SK-N-SH (cell line): ENCODE data around the gene NUAK1. TPM values are rescaled to one million over a fixed set of nuclear protein-coding genes. Genes with fewer than 3 reads are reported as not detected.

Experiments used
- CTCF ChIA-PET: fragments of 300-600, 350-600 bp; formaldehyde crosslinking; extraction: SDS; loops from one replicate; lab custom pipeline; 2021; lab: Yijun Ruan, JAX
- POLR2A ChIA-PET: fragments of 350-600 bp; sonication (Branson Sonifier 250); formaldehyde crosslinking; extraction: SDS; loops from one replicate; lab custom pipeline; 2020; ENCODE audit warnings: antibody characterized with exemption, inconsistent platforms; lab: Yijun Ruan, JAX
- DNase-seq: peaks from one replicate; pipeline ENCODE4 v3.0.0; 2012
- H2AFZ ChIP-seq: fragments of 200-600 bp; sonication (generic); 2 replicates; pipeline ENCODE4 v1.8.1; 2016; ENCODE audit warnings: antibody characterized with exemption, mild to moderate bottlenecking, low read depth
- H3F3A ChIP-seq: fragments of 200-600 bp; sonication (generic); replicated peaks from 2 replicates; pipeline ENCODE3; 2016; ENCODE audit warnings: antibody characterized with exemption, mild to moderate bottlenecking; ENCODE audit not compliant: insufficient read depth
- H3K27ac ChIP-seq, 2 experiments: fragments of 200-500 bp in 1 of 2; fragments of 200-600 bp in 1 of 2; sonication (Bioruptor generic) in 1 of 2; sonication (generic), shearing (Covaris generic) in 1 of 2; 2 replicates each; pipeline versions ENCODE4 v1.5.1 to v1.6.1; 2014 to 2016; ENCODE audit warnings: low read depth in 2 of 2, inconsistent platforms in 1 of 2, low read length in 1 of 2, mild to moderate bottlenecking in 1 of 2, mixed read lengths in 1 of 2
- H3K27me3 ChIP-seq: fragments of 200-600 bp; sonication (generic), shearing (Covaris generic); 2 replicates; pipeline ENCODE4 v1.6.1; 2016; ENCODE audit warnings: mixed run types; ENCODE audit not compliant: insufficient read depth
- H3K36me3 ChIP-seq, 2 experiments: fragments of 200-500 bp in 1 of 2; fragments of 200-600 bp in 1 of 2; sonication (Bioruptor generic) in 1 of 2; sonication (generic) in 1 of 2; replicated peaks in 1 of 2; 2 replicates each; pipeline versions ENCODE3 to v1.5.1; 2014 to 2016; ENCODE audit warnings: low read length in 1 of 2, mild to moderate bottlenecking in 1 of 2; ENCODE audit not compliant: insufficient read depth in 2 of 2, control insufficient read depth in 1 of 2
- H3K4me1 ChIP-seq, 2 experiments: fragments of 200-500 bp in 1 of 2; fragments of 200-600 bp in 1 of 2; sonication (Bioruptor generic) in 1 of 2; sonication (generic), shearing (Covaris generic) in 1 of 2; 2 replicates each; pipeline versions ENCODE4 v1.5.1 to v1.6.1; 2014 to 2016; ENCODE audit warnings: low read depth in 1 of 2, low read length in 1 of 2, mixed run types in 1 of 2; ENCODE audit not compliant: insufficient read depth in 2 of 2, control insufficient read depth in 1 of 2
- H3K4me2 ChIP-seq: fragments of 200-600 bp; sonication (generic), shearing (Covaris generic); 2 replicates; pipeline ENCODE4 v1.6.1; 2017; ENCODE audit warnings: mixed run types
- H3K4me3 ChIP-seq, 2 experiments: fragments of 200-500 bp in 1 of 2; fragments of 200-600 bp in 1 of 2; sonication (Bioruptor generic) in 1 of 2; sonication (generic), shearing (Covaris generic) in 1 of 2; 2 replicates each; pipeline versions ENCODE4 v1.5.1 to v1.8.1; 2014 to 2016; ENCODE audit warnings: low read depth in 2 of 2, inconsistent platforms in 1 of 2, low read length in 1 of 2, mild to moderate bottlenecking in 1 of 2, mixed read lengths in 1 of 2, moderate library complexity in 1 of 2
- H3K79me2 ChIP-seq: fragments of 200-600 bp; sonication (generic); 2 replicates; pipeline ENCODE4 v1.8.1; 2017; ENCODE audit warnings: mild to moderate bottlenecking; ENCODE audit not compliant: insufficient read depth
- H3K9ac ChIP-seq: fragments of 200-600 bp; sonication (generic); 2 replicates; pipeline ENCODE4 v1.6.1; 2017; ENCODE audit warnings: mixed run types
- H3K9me2 ChIP-seq: fragments of 200-600 bp; sonication (generic); 2 replicates; pipeline ENCODE4 v1.6.1; 2017; ENCODE audit warnings: mixed run types
- H3K9me3 ChIP-seq: fragments of 200-600 bp; sonication (generic); 2 replicates; pipeline ENCODE4 v1.6.1; 2017; ENCODE audit warnings: mixed run types, mild to moderate bottlenecking, moderate library complexity
- H4K20me1 ChIP-seq: fragments of 200-600 bp; sonication (generic); 2 replicates; pipeline ENCODE4 v1.6.1; 2017; ENCODE audit warnings: mild to moderate bottlenecking, mixed run types; ENCODE audit not compliant: insufficient read depth
- CHD2 ChIP-seq: fragments of 150-350 bp; IDR thresholded peaks from 2 replicates; pipeline ENCODE4 v1.6.1; 2018; ENCODE audit warnings: low read length; ENCODE audit not compliant: partially characterized antibody
- FOXJ3 ChIP-seq: sonication (generic); formaldehyde crosslinking; IDR thresholded peaks from 2 replicates; pipeline ENCODE4 v1.5.1; 2020; ENCODE audit warnings: mild to moderate bottlenecking, missing genetic modification reagents
- FOXM1 ChIP-seq: IDR thresholded peaks from 2 replicates; pipeline ENCODE4 v1.4.0; 2012; ENCODE audit warnings: low read depth, mild to moderate bottlenecking
- GABPA ChIP-seq: IDR thresholded peaks from 2 replicates; pipeline ENCODE4 v1.4.0; 2012; ENCODE audit warnings: low read depth, mild to moderate bottlenecking
- GATA2 ChIP-seq: sonication (generic); formaldehyde crosslinking; IDR thresholded peaks from 2 replicates; pipeline ENCODE4 v1.5.0; 2020; ENCODE audit warnings: mild to moderate bottlenecking, missing genetic modification reagents
- MXI1 ChIP-seq: IDR thresholded peaks from 2 replicates; pipeline ENCODE4 v1.6.1; 2012; ENCODE audit warnings: mild to moderate bottlenecking, low read depth, low read length, improper control_type of control experiment
- NFIC ChIP-seq: IDR thresholded peaks from 2 replicates; pipeline ENCODE4 v1.4.0; 2012; ENCODE audit warnings: borderline replicate concordance
- NRF1 ChIP-seq: IDR thresholded peaks from 2 replicates; pipeline ENCODE4 v1.6.1; 2012; ENCODE audit warnings: low read depth, mild to moderate bottlenecking, low read length
- RCOR1 ChIP-seq: fragments of 150-350 bp; IDR thresholded peaks from 2 replicates; pipeline ENCODE4 v1.6.1; 2017; ENCODE audit warnings: antibody characterized with exemption, low read length
- REST ChIP-seq: IDR thresholded peaks from 2 replicates; pipeline ENCODE4 v1.6.1; 2012; ENCODE audit warnings: mild to moderate bottlenecking, low read depth, low read length, moderate library complexity
- RFX5 ChIP-seq: IDR thresholded peaks from 2 replicates; pipeline ENCODE4 v1.6.1; 2012; ENCODE audit warnings: mild to moderate bottlenecking, improper control_type of control experiment, low read length
- RXRA ChIP-seq: IDR thresholded peaks from 2 replicates; pipeline ENCODE4 v1.4.0; 2012; ENCODE audit warnings: low read depth, mild to moderate bottlenecking, borderline replicate concordance
- SIN3A ChIP-seq: IDR thresholded peaks from 2 replicates; pipeline ENCODE4 v1.6.1; 2012; ENCODE audit warnings: low read depth, mild to moderate bottlenecking, low read length, moderate library complexity, borderline replicate concordance
- TCF12 ChIP-seq: IDR thresholded peaks from 2 replicates; pipeline ENCODE4 v1.4.0; 2012
- USF2 ChIP-seq: fragments of 150-350 bp; IDR thresholded peaks from 2 replicates; pipeline ENCODE4 v1.6.1; 2017; ENCODE audit warnings: antibody characterized with exemption, low read length, low read depth, borderline replicate concordance
- YY1 ChIP-seq: IDR thresholded peaks from 2 replicates; pipeline ENCODE4 v1.4.0; 2012; ENCODE audit warnings: low read depth, mild to moderate bottlenecking
- ZBTB33 ChIP-seq: IDR thresholded peaks from 2 replicates; pipeline ENCODE4 v1.4.0; 2012; ENCODE audit warnings: low read depth, borderline replicate concordance
- WGBS: methylation state at CpG from one replicate; pipeline ENCODE4 v1.1.6; 2017; ENCODE audit warnings: low lambda C conversion rate; 5-methylcytosine and 5-hydroxymethylcytosine counted together
- polyA plus RNA-seq, 3 experiments: library from polyadenylated mRNA; depleted of rRNA; stranded (reverse); fragments of >200 nt; gene quantifications; 2 replicates each; pipeline ENCODE4 v1.2.3, GENCODE V29; 2012

The NUAK1 gene
- polyA plus RNA-seq, 1 of the 3 experiments (the other 2 are of a cell fraction) = 8.1 TPM

- peaks cover 0 to 13% of the 10 kb centered on the region in 2 experiments; a peak in 2 of 4 replicates for H3K4me1 ChIP-seq
- no peak overlapping the region for H3K27ac ChIP-seq
- no peak for TF ChIP-seq RXRA
- TF ChIP-seq FOXM1 = no peak
- no peak for TF ChIP-seq SIN3A
- TF ChIP-seq CHD2 = no peak
- TF ChIP-seq GABPA = no peak
- no peak for TF ChIP-seq REST
- no peak for TF ChIP-seq MXI1
- TF ChIP-seq TCF12 = no peak
- TF ChIP-seq NFIC = no peak
- no peak for TF ChIP-seq FOXJ3
- TF ChIP-seq, all 33 proteins: peak for 0
- Histone ChIP-seq H2AFZ (no peak overlapping the region), H3K36me3 (peaks cover 0 to 5% of the 10 kb centered on the region in 2 experiments), H3K4me2 (no peak overlapping the region), H3K9ac (no peak overlapping the region), H3F3A (no peaks in the 10 kb centered on the region), H3K9me2 (no peaks in the 10 kb centered on the region), H3K27me3 (no peaks in the 10 kb centered on the region), H3K4me3 (no peak overlapping the region), H3K79me2 (peaks cover 100% of the 10 kb centered on the region), H4K20me1 (peaks cover 97% of the 10 kb centered on the region), H3K9me3 (no peaks in the 10 kb centered on the region)
- ChIA-PET POLR2A (no interaction called here), CTCF (interaction anchor here (1.5 to 2.4 kb wide), 3 partner anchors 12 to 703 kb away, joined by 7 to 10 read pairs (median 10); no protein-coding TSS in a partner anchor)
- 67% methylated on average over 5 of the region's 5 CpGs for WGBS
- no peak for DNase-seq
These were observed 15.6 kb downstream of the NUAK1 start for GRCh38 chr12:106123110-106123509.

GRCh38 chr12:106122004-106122403, 16.8 kb downstream of the NUAK1 start:
- POLR2A ChIA-PET = no interaction called here
- WGBS = 87% methylated on average over 3 of the region's 3 CpGs
- CTCF ChIA-PET = interaction anchor here (2.1 to 2.4 kb wide), 2 partner anchors 14 to 15 kb away, joined by 10 read pairs; no protein-coding TSS in a partner anchor
- TF ChIP-seq FOXJ3 (no peak), RFX5 (no peak), NRF1 (no peak), USF2 (no peak), REST (no peak), YY1 (no peak), ZBTB33 (no peak), RCOR1 (no peak), GATA2 (CRISPR knock-in tag) (no peak)

More at GRCh38 chr12:106122004-106122403, 16.8 kb downstream of the NUAK1 start:
- peaks cover 100% of the 10 kb centered on the region for H3K79me2 ChIP-seq
- H3K36me3 ChIP-seq = peaks cover 0 to 5% of the 10 kb centered on the region in 2 experiments
- no peaks in the 10 kb centered on the region for H3K9me3 ChIP-seq
- H3K4me3 ChIP-seq = no peak overlapping the region
- DNase-seq = no peak
- H4K20me1 ChIP-seq = peaks cover 97% of the 10 kb centered on the region
- H3K27me3 ChIP-seq = no peaks in the 10 kb centered on the region
- H3K4me1 ChIP-seq = peaks cover 0 to 9% of the 10 kb centered on the region in 2 experiments; a peak in 2 of 4 replicates
- H3K27ac ChIP-seq = no peak overlapping the region
- H3K9ac ChIP-seq = no peak overlapping the region
- H3K4me2 ChIP-seq = no peak overlapping the region
- no peaks in the 10 kb centered on the region for H3K9me2 ChIP-seq
- H2AFZ ChIP-seq = no peak overlapping the region
- H3F3A ChIP-seq = no peaks in the 10 kb centered on the region
